Lung (tissue), 12 donors: Measurements from ENCODE around the gene SRC. TPM values are rescaled to one million over a fixed set of nuclear protein-coding genes. Genes with fewer than 3 reads are reported as not detected.

Experiments used
- ATAC-seq: fragments of 200-7000 bp; cut with Tn5 transposase; one replicate; pipeline ENCODE4 v1.9.1; 2020; ENCODE audit warnings: moderate number of reproducible peaks; ENCODE audit not compliant: insufficient read depth, low FRiP score
- DNase-seq, 3 donors: peaks; one replicate each; pipeline ENCODE4 v3.0.0-alpha.2; 2013 to 2017
- H3K27ac ChIP-seq, 2 donors: one replicate each; pipeline ENCODE4 v1.5.1; 2013; ENCODE audit warnings: mild to moderate bottlenecking in 2 of 2, moderate library complexity in 2 of 2, control low read depth in 1 of 2, inconsistent platforms in 1 of 2, low read depth in 1 of 2, low read length in 1 of 2
- H3K27me3 ChIP-seq, 3 donors: one replicate each; pipeline ENCODE4 v1.5.1; 2013; ENCODE audit warnings: low read length in 2 of 3; ENCODE audit not compliant: control insufficient read depth in 3 of 3, insufficient read depth in 3 of 3
- H3K36me3 ChIP-seq, 4 donors: one replicate each; pipeline ENCODE4 v1.5.1; 2013; ENCODE audit warnings: low read length in 4 of 4, mild to moderate bottlenecking in 1 of 4, moderate library complexity in 1 of 4; ENCODE audit not compliant: control insufficient read depth in 4 of 4, insufficient read depth in 4 of 4
- H3K4me1 ChIP-seq, 5 donors: one replicate each; pipeline ENCODE4 v1.5.1; 2013; ENCODE audit warnings: low read length in 5 of 5, mild to moderate bottlenecking in 2 of 5, moderate library complexity in 1 of 5; ENCODE audit not compliant: control insufficient read depth in 5 of 5, insufficient read depth in 5 of 5
- H3K4me3 ChIP-seq: one replicate; pipeline ENCODE4 v1.5.1; 2013; ENCODE audit warnings: mild to moderate bottlenecking, control low read depth, moderate library complexity
- H3K9ac ChIP-seq, 2 donors: one replicate each; pipeline ENCODE4 v1.5.1; 2013; ENCODE audit warnings: low read length in 2 of 2, control low read depth in 1 of 2; ENCODE audit not compliant: insufficient read depth in 1 of 2
- H3K9me3 ChIP-seq, 4 donors: one replicate each; pipeline ENCODE4 v1.5.1; 2013; ENCODE audit warnings: low read length in 3 of 4, mild to moderate bottlenecking in 1 of 4, moderate library complexity in 1 of 4; ENCODE audit not compliant: control insufficient read depth in 4 of 4, insufficient read depth in 3 of 4
- WGBS, 2 donors: extraction: QIAGEN DNeasy Blood & Tissue Kit; methylation state at CpG; one replicate each; pipeline ENCODE4 v1.1.7; 2013; 5-methylcytosine and 5-hydroxymethylcytosine counted together
- polyA plus RNA-seq, 2 donors: library from polyadenylated mRNA; stranded (reverse); fragments of 200-250 nt; gene quantifications; one replicate each; pipeline ENCODE4 v1.2.1, GENCODE V29; 2013
- total RNA-seq, 2 donors: library from RNA; depleted of rRNA in 1 of 2; stranded (reverse); fragments of >200 nt in 1 of 2; gene quantifications; one replicate each; pipeline ENCODE4 v1.2.1, GENCODE V29; 2014 to 2021
- TF ChIP-seq, protein P1 (sequence below): IDR thresholded peaks from 2 replicates; pipeline ENCODE4 v1.5.1; 2012; ENCODE audit warnings: mild to moderate bottlenecking; ENCODE audit errors: control extremely low read depth, extremely low read depth
- donor health status: control.
- donor health status: control.
- donor health status: Bipolar disorder and iron deficiency.
- donor health status: healthy.
- donor health status: DM: yes; HTN: yes; CAD: no.

The SRC gene
- total and polyA plus RNA-seq, 4 donors, result 35.6 to 69.5 (median 50.1) TPM

DNA sequence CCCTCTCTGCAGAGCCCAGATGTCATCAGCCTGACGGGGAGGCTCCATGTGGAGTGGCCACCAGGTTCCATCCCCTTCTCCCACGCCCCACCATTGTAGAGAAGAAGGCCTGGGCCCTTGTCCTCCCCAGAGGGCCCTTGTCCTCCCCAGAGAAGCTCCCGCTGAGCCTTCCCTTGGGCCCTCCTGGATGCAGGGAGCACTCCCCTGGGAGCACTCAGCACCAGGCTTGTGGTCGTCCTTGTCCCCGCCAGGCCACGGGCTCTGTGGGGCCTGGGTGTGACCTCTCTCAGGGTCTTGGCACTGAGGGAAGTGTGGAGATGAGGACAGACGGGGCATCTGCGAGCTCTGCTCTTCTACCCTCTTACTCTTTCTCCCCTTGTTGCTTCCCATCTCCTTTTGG is 91.7 kb downstream of the SRC start:
- Histone ChIP-seq H3K4me1 (no peaks in the 10 kb centered on the region), H3K9me3 (no peaks in the 10 kb centered on the region), H3K27ac (no peak overlapping the region), H3K9ac (no peak overlapping the region), H3K36me3 (no peaks in the 10 kb centered on the region), H3K4me3 (no peak overlapping the region), H3K27me3 (peaks cover 0 to 20% (median 4%) of the 10 kb centered on the region in 3 donors)
- TF ChIP-seq, protein P1, sequence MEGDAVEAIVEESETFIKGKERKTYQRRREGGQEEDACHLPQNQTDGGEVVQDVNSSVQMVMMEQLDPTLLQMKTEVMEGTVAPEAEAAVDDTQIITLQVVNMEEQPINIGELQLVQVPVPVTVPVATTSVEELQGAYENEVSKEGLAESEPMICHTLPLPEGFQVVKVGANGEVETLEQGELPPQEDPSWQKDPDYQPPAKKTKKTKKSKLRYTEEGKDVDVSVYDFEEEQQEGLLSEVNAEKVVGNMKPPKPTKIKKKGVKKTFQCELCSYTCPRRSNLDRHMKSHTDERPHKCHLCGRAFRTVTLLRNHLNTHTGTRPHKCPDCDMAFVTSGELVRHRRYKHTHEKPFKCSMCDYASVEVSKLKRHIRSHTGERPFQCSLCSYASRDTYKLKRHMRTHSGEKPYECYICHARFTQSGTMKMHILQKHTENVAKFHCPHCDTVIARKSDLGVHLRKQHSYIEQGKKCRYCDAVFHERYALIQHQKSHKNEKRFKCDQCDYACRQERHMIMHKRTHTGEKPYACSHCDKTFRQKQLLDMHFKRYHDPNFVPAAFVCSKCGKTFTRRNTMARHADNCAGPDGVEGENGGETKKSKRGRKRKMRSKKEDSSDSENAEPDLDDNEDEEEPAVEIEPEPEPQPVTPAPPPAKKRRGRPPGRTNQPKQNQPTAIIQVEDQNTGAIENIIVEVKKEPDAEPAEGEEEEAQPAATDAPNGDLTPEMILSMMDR, result no peak
- 90 to 93% methylated on average over 8 of the region's 8 CpGs for WGBS, 2 donors
- ATAC-seq (no peak), DNase-seq (no peak)

DNA sequence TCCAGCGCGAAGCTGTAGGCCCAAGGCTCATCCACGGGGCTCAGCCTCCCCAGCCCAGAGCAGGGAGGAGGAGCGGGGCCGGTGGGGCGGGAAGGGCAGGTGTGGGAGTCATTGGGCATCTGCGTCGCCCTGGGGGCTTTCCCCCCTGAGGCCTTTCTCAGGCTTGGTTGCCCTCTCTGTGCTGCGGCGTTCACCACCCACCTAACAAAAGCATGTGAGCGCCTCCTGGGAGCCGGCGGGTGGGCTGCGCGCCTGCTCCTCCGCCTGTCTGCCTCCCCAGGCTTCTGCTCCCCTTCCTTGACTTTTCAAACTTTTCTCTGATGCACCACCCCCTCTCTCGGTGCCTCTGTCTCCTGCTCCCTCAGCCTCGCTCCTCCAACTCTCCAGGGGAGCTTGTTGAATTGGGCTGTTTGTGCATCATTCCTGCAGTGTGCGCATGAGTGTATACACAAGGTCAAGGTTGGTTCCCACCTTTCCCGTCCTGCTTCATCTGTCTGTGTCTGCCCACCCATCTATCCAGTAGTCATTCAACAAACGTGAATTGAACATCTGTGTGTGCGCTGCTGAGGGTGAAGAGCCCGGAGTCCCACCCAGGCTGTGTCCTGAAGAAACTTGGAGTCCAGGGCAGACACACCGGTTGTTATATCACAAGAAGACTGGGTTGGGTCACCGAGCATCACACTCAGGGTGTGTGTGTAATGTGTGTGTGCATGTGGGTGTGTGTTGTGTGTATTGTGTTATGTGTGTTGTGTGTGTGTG is 92.7 kb downstream of the SRC start:
- ATAC-seq (no peak), DNase-seq (no peak)
- TF ChIP-seq, protein P1, result no peak
- no peak overlapping the region for H3K27ac ChIP-seq
- no peaks in the 10 kb centered on the region for H3K4me1 ChIP-seq
- H3K4me3 ChIP-seq, result no peak overlapping the region
- WGBS, 2 donors, result 90 to 92% methylated on average over 21 to 25 of the region's 25 CpGs
- peaks cover 0 to 20% (median 4%) of the 10 kb centered on the region in 3 donors for H3K27me3 ChIP-seq
- no peaks in the 10 kb centered on the region for H3K9me3 ChIP-seq
- no peak overlapping the region for H3K9ac ChIP-seq
- no peaks in the 10 kb centered on the region for H3K36me3 ChIP-seq

DNA sequence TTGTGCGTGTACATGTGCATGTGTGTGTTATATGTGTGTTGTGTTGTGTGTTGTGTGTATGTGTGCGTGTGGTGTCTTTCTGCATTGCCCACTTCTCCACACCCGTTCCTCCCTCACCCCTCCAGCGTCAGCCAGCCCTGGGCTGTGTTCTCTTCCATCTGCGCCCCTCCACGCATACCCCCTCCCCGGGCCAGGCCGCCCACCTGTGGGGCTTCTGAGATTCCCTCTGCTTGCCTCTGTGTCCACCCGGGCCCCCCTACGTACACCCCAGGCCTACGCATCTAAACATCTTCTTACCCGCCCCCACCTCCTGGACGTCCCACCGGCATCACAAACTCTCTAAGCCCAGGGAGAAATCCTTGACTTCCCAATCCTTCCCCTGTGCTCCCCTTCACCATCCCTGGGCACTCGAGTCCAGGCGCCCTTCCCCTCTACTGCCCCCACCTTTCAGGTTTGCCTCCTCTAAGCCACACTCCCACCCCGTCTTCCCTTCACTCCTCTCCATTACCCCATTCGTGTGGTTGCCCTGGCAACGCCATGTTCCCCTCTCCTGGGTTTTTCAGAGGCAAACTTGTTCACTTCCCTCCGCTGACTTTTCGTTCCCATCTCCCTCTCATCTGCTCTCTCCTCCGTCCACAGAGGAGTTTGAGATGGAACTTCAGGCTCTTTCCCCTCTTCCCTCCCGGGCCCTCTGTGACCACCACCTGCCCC is 93.4 kb downstream of the SRC start:
- 75 to 78% methylated on average over 23 of the region's 23 CpGs for WGBS, 2 donors
- no peaks in the 10 kb centered on the region for H3K36me3 ChIP-seq
- H3K27ac ChIP-seq, result no peak overlapping the region
- H3K4me3 ChIP-seq, result no peak overlapping the region
- peaks cover 0 to 16% (median 4%) of the 10 kb centered on the region in 3 donors for H3K27me3 ChIP-seq
- no peak for ATAC-seq
- H3K9ac ChIP-seq, result no peak overlapping the region
- TF ChIP-seq, protein P1, result no peak
- no peaks in the 10 kb centered on the region for H3K4me1 ChIP-seq
- DNase-seq, result peak in 1 of 3 donors; percentile 1
- no peaks in the 10 kb centered on the region for H3K9me3 ChIP-seq
